Sigmoid colon (tissue), 7 donors: ENCODE results near the gene COMMD1. TPM values are rescaled to one million over a fixed set of nuclear protein-coding genes. Genes with fewer than 3 reads are reported as not detected.
"Not testable (repeated sequence)": the region's sequence is repeated elsewhere in the genome, so short reads cannot be mapped to it uniquely, and the experiment has no call there.

Experiments used
- DNase-seq: peaks from one replicate; pipeline ENCODE4 v3.0.0-alpha.2; 2019
- H3K27ac ChIP-seq, 4 donors: fragments of 200-600 bp; sonication (generic); one replicate each; pipeline ENCODE4 v1.5.1; 2016 to 2019; ENCODE audit warnings: mild to moderate bottlenecking in 1 of 4
- H3K27me3 ChIP-seq, 3 donors: fragments of 200-600 bp; sonication (generic); one replicate each; pipeline ENCODE4 v1.5.1; 2019; ENCODE audit warnings: mild to moderate bottlenecking in 1 of 3
- H3K36me3 ChIP-seq, 4 donors: fragments of 200-600 bp; sonication (generic); one replicate each; pipeline ENCODE4 v1.5.1; 2016 to 2019
- H3K4me1 ChIP-seq, 4 donors: fragments of 200-600 bp; sonication (generic); one replicate each; pipeline ENCODE4 v1.5.1; 2017 to 2019
- H3K4me3 ChIP-seq, 4 donors: fragments of 200-600 bp; sonication (generic); one replicate each; pipeline ENCODE4 v1.5.1; 2017 to 2019; ENCODE audit warnings: mild to moderate bottlenecking in 2 of 4, moderate library complexity in 1 of 4
- H3K9me3 ChIP-seq, 4 donors: fragments of 200-600 bp in 3 of 4; sonication (generic) in 3 of 4; one replicate each; pipeline versions ENCODE4 v1.5.1 to v1.6.1; 2013 to 2019
- EP300 ChIP-seq, 4 donors: sonication (generic); formaldehyde crosslinking; IDR thresholded peaks; one replicate each; pipeline ENCODE4 v1.6.1; 2017; ENCODE audit warnings: antibody characterized with exemption in 4 of 4
- POLR2A ChIP-seq, 2 donors: fragments of 450-650 bp; IDR thresholded peaks; one replicate each; pipeline ENCODE4 v1.6.1; 2016; ENCODE audit warnings: antibody characterized with exemption in 2 of 2, mild to moderate bottlenecking in 2 of 2, moderate library complexity in 2 of 2
- POLR2AphosphoS5 ChIP-seq, 4 donors: sonication (generic); formaldehyde crosslinking; IDR thresholded peaks; one replicate each; pipeline ENCODE4 v1.6.1; 2017; ENCODE audit warnings: antibody characterized with exemption in 4 of 4
- WGBS, 2 donors: extraction: QIAGEN DNeasy Blood & Tissue Kit; methylation state at CpG; one replicate each; pipeline ENCODE4 v1.1.7; 2013; 5-methylcytosine and 5-hydroxymethylcytosine counted together
- intact Hi-C: fragments of 100-400 bp; cut with DNase I; formaldehyde crosslinking; loops from one replicate; pipeline ENCODE4 v1.15.1; 2023
- polyA plus RNA-seq, 3 donors: library from polyadenylated mRNA; stranded (reverse); fragments of 200-250 nt; gene quantifications; one replicate each; pipeline ENCODE4 v1.2.3, GENCODE V29; 2013
- total RNA-seq, 4 donors: library from RNA; depleted of rRNA; stranded (reverse); fragments of >200 nt; gene quantifications; one replicate each; pipeline ENCODE4 v1.1.0, GENCODE V29; 2016
- TF ChIP-seq, protein P1 (sequence below), 4 experiments: fragments of 450-650 bp in 3 of 4; fragments of 200-600 bp in 1 of 4; IDR thresholded peaks; one replicate each; pipeline ENCODE4 v1.5.1; 2016 to 2019; ENCODE audit warnings: antibody characterized with exemption in 4 of 4, mild to moderate bottlenecking in 3 of 4, moderate library complexity in 2 of 4
- donor health status: healthy with polysubstance abuse.
- donor health status: Bipolar disorder and iron deficiency.
- donor health status: healthy.

COMMD1 gene
- total and polyA plus RNA-seq, 7 donors = 27.2 to 59.2 (median 50.6) TPM

DNA sequence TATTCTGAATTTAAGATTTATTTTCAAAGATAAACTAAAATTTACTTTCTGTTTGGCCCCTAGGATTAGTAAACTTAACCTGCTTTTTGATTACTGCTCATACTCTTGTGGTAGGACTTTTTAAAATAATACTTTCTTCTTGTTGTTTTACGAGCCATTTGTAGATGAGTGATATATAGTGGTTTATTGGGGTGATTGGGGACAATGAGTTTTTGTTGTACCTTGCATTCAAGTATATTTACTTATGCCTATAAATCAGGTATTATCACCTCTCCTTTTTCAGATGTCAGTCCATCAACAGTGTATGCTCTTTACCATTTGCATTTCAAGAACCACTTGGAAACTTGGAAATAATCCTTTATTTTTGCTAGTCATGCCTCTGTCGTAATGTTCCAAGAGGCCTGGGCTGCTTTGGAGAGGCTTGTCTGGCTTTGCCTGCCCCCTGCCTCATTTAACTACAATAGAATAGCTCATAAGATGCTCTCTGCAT lies 131.3 kb downstream of the COMMD1 start:
- 53 to 82% methylated on average over 2 of the region's 2 CpGs for WGBS, 2 donors
- intact Hi-C loops = no loop called here
- Histone ChIP-seq H3K4me1 (peaks cover 0 to 4% (median 0%) of the 10 kb centered on the region in 4 donors), H3K4me3 (no peak overlapping the region), H3K36me3 (no peaks in the 10 kb centered on the region), H3K9me3 (no peaks in the 10 kb centered on the region), H3K27ac (no peak overlapping the region), H3K27me3 (no peaks in the 10 kb centered on the region)
- TF ChIP-seq POLR2A (IDR thresholded peaks at IDR 0.05) (no peak), EP300 (IDR thresholded peaks at IDR 0.05) (no peak), POLR2AphosphoS5 (IDR thresholded peaks at IDR 0.05) (no peak)
- TF ChIP-seq, protein P1, sequence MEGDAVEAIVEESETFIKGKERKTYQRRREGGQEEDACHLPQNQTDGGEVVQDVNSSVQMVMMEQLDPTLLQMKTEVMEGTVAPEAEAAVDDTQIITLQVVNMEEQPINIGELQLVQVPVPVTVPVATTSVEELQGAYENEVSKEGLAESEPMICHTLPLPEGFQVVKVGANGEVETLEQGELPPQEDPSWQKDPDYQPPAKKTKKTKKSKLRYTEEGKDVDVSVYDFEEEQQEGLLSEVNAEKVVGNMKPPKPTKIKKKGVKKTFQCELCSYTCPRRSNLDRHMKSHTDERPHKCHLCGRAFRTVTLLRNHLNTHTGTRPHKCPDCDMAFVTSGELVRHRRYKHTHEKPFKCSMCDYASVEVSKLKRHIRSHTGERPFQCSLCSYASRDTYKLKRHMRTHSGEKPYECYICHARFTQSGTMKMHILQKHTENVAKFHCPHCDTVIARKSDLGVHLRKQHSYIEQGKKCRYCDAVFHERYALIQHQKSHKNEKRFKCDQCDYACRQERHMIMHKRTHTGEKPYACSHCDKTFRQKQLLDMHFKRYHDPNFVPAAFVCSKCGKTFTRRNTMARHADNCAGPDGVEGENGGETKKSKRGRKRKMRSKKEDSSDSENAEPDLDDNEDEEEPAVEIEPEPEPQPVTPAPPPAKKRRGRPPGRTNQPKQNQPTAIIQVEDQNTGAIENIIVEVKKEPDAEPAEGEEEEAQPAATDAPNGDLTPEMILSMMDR (IDR thresholded peaks at IDR 0.05) = no peak
- DNase-seq = no peak

DNA sequence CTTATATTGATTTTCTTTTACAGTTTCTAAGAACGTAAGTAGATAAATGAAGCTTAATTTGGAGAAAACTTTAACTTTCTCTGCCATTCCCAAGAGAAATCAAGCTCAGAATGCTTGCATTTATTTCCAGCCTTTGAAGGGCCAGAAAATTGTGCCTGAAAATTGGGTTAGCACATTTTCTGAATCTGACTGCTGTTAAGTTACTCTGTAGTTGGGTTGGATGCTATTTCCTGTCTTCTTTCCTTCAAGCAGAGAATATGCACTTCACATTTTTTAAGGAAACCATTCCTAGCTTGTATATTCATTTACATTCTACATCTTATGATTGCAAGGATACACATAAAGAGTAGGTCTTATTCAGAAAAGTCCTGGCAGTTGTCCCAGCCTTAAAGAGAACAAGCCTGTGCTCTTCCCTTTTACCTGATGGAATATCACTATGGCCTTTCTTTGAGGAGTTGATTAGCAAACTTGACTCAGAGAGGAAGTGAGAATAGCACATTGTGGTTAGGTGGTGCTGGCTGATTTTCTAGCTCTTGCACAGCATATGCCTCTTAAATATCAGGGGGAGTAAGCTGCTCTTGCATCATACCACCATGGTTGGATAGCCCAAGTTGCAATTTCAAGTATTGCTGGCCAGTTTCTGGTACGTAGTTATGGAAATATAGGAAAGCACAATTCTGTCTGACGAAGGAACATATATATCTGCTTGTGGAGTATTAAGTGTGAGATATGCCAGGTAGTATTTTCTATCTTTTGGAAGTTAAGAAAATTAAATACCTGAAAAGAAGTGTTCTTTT lies 133.7 kb downstream of the COMMD1 start:
- Histone ChIP-seq H3K36me3 (no peaks in the 10 kb centered on the region), H3K9me3 (no peaks in the 10 kb centered on the region), H3K27me3 (no peaks in the 10 kb centered on the region), H3K4me3 (no peak overlapping the region), H3K27ac (no peak overlapping the region), H3K4me1 (peaks cover 0 to 4% (median 0%) of the 10 kb centered on the region in 4 donors)
- no peak for TF ChIP-seq POLR2AphosphoS5 (IDR thresholded peaks at IDR 0.05)
- TF ChIP-seq POLR2A (IDR thresholded peaks at IDR 0.05) = no peak
- TF ChIP-seq, protein P1 (IDR thresholded peaks at IDR 0.05) = no peak
- TF ChIP-seq EP300 (IDR thresholded peaks at IDR 0.05) = no peak
- DNase-seq = no peak
- 66 to 89% methylated on average over 3 of the region's 3 CpGs for WGBS, 2 donors
- intact Hi-C loops = no loop called here

DNA sequence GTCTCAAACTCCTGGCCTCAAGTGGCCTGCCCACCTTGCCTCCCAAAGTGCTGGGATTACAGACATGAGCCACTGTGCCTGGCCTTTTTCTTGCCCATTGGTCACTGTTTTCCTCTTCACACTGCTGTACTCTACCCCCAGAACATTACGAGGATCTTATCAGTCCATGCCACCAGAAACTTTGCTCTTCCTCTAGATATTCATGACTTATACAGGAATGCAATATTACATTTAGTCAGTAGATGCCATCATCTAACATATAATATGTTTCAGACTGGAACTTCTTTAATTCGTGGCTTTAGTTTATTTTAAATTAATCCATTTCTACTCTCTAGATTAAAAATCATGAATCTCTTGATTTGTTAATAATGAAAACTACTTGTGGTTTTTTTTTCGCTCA lies 135.5 kb downstream of the COMMD1 start:
- DNase-seq = no peak
- no peak for TF ChIP-seq EP300 (IDR thresholded peaks at IDR 0.05)
- TF ChIP-seq POLR2AphosphoS5 (IDR thresholded peaks at IDR 0.05) = no peak
- no peak for TF ChIP-seq POLR2A (IDR thresholded peaks at IDR 0.05)
- TF ChIP-seq, protein P1 (IDR thresholded peaks at IDR 0.05) = no peak
- H3K4me1 ChIP-seq = peaks cover 0 to 4% (median 0%) of the 10 kb centered on the region in 4 donors
- no peaks in the 10 kb centered on the region for H3K27me3 ChIP-seq
- H3K4me3 ChIP-seq = no peak overlapping the region
- peaks cover 0 to 3% (median under 1%) of the 10 kb centered on the region in 4 donors for H3K9me3 ChIP-seq
- intact Hi-C loops = no loop called here
- no peaks in the 10 kb centered on the region for H3K36me3 ChIP-seq
- H3K27ac ChIP-seq = no peak overlapping the region
- WGBS, 2 donors = 88 to 89% methylated on average over 3 of the region's 3 CpGs

DNA sequence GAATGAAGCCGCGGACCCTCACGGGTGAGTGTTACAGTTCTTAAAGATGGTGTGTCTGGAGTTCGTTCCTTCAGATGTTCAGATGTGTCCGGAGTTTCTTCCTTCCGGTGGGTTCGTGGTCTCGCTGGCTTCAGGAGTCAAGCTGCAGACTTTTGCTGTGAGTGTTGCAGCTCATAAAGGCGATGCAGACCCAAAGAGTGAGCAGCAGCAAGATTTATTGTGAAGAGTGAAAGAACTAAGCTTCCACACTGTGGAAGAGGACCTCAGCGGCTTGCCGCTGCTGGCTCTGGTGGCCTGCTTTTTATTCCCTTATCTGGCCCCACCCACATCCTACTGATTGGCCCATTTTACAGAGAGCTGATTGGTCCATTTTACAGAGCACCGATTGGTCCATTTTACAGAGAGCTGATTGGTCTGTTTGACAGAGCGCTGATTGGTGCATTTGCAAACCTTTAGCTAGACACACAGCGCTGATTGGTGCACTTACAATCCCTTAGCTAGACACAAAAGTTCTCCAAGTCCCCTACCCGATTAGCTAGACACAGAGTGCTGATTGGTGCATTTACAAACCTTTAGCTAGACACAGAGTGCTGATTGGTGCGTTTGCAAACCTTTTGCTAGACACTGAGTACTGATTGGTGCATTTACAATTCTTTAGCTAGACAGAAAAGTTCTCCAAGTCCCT lies 136.4 kb downstream of the COMMD1 start:
- WGBS, 2 donors = 93 to 96% methylated on average over 16 of the region's 16 CpGs
- H3K27ac ChIP-seq, H3K4me3 ChIP-seq, H3K27me3 ChIP-seq, H3K4me1 ChIP-seq, H3K36me3 ChIP-seq, H3K9me3 ChIP-seq, intact Hi-C loops, DNase-seq: not testable (repeated sequence)

DNA sequence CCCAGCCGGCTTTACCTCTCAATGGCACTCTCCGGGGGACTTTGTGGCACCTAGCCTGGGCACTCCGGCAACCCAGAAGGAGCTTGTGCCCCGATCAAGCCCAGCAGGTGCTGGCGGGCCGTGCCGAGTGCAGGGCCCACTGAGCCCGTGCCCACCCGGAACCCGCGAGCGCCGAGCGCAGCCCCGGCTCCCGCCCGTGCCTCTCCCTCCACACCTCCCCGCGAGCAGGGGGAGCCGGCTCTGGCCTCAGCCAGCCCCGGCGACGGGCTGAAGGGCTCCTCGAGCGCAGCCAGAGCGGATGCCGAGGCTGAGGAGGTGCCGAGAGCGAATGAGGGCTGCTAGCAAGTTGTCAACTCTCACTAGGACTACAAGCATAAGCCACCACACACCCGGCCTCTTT lies 136.9 kb downstream of the COMMD1 start:
- intact Hi-C loops = no loop called here
- no peaks in the 10 kb centered on the region for H3K27me3 ChIP-seq
- WGBS, 2 donors = 96 to 98% methylated on average over 30 of the region's 30 CpGs
- no peaks in the 10 kb centered on the region for H3K4me1 ChIP-seq
- H3K27ac ChIP-seq = no peak overlapping the region
- peaks cover 0 to 3% (median under 1%) of the 10 kb centered on the region in 4 donors for H3K9me3 ChIP-seq
- DNase-seq = no peak
- TF ChIP-seq POLR2A (IDR thresholded peaks at IDR 0.05) = no peak
- no peaks in the 10 kb centered on the region for H3K36me3 ChIP-seq
- no peak overlapping the region for H3K4me3 ChIP-seq
